ENCODE data around the gene MAD1L1.

MAD1L1 gene

DNA sequence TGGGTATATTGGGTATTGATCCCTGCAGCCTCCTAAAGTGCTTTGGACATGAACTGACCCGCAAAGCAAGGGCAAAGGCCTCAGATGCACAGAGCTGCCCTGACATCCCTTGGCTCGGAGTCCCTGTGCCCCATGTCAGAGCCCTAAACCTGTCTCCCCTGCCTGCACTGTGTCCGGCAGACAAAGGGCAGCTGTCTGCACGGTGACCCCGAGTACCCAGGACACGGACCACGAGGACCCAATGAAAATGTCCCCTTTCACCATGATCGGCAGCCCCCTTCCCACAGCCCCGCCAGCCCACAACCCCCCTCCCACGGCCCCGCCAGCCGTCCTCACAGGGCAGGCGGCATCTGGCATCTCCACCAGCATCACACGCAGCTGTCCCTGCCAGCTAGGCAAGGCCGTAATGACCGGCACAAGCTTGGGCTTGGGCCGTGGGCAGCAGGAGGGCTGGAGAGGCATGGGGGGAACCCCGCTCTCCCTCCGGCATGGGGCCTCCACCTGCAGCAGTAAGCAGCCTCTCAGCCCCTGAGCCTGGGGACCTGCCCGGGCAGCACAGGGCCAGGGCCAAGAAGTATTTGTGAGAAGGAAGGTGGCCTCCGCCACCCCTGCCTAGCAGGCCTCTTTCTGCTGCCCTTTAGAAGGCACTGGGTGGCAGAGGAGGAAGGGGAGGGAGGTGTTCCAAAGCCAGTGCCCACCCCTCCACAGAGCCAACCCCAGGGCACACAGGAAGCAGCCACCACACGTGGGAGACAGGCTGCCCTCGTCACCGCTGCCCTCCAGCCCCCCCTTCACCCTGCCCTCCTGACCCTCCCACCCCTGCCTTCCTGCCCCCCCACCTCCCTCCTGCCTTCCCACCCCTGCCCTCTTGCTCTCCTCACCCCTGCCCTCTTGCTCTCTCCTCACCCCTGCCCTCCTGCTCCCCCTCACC is 19.4 kb upstream of the MAD1L1 start:
- H3K9me3 ChIP-seq (ENCODE audit: control insufficient read depth in 2 of 2, low read length in 2 of 2): no peaks in the 10 kb centered on the region
- H3K4me1 ChIP-seq (ENCODE audit: control insufficient read depth in 2 of 2, insufficient read depth in 2 of 2, low read length in 2 of 2): no peaks in the 10 kb centered on the region
- no peaks in the 10 kb centered on the region for H3K27me3 ChIP-seq (ENCODE audit: control insufficient read depth in 2 of 2, insufficient read depth in 2 of 2, low read length in 2 of 2)
- no peak overlapping the region for H3K27ac ChIP-seq (ENCODE audit: low read depth in 2 of 2, low read length in 2 of 2)
- no peak overlapping the region for H3K9ac ChIP-seq (ENCODE audit: low read depth in 1 of 2, low read length in 2 of 2)
- no peak overlapping the region for H3K4me3 ChIP-seq (ENCODE audit: low read length in 2 of 2)
- peaks cover 8 to 13% of the 10 kb centered on the region in 2 donors for H3K36me3 ChIP-seq (ENCODE audit: control insufficient read depth in 2 of 2, insufficient read depth in 2 of 2, low read length in 2 of 2)

DNA sequence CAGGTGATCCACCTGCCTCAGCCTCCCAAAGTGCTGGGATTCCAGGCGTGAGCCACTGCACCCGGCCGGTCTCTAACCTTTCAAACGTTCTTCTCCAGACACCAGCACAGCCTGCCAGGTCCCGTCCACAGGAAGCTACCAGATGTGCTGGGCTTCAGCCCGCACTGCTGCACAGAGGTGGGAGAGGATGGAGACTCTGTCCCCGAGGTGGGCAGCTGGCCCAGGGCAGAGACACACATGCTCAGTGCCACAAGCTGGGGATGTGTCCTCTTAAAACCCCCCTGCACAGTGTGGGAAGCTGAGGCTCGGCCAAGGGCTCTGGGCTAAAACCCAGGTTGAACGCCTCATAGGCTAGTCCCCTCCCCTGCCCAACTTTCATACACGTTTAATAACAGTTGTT is 18.6 kb upstream of the MAD1L1 start:
- no peak overlapping the region for H3K4me3 ChIP-seq (ENCODE audit: low read length in 2 of 2)
- H3K9me3 ChIP-seq (ENCODE audit: control insufficient read depth in 2 of 2, low read length in 2 of 2): no peaks in the 10 kb centered on the region
- no peak overlapping the region for H3K9ac ChIP-seq (ENCODE audit: low read depth in 1 of 2, low read length in 2 of 2)
- H3K27me3 ChIP-seq (ENCODE audit: control insufficient read depth in 2 of 2, insufficient read depth in 2 of 2, low read length in 2 of 2): no peaks in the 10 kb centered on the region
- peaks cover 8 to 13% of the 10 kb centered on the region in 2 donors for H3K36me3 ChIP-seq (ENCODE audit: control insufficient read depth in 2 of 2, insufficient read depth in 2 of 2, low read length in 2 of 2)
- H3K27ac ChIP-seq (ENCODE audit: low read depth in 2 of 2, low read length in 2 of 2): no peak overlapping the region
- no peaks in the 10 kb centered on the region for H3K4me1 ChIP-seq (ENCODE audit: control insufficient read depth in 2 of 2, insufficient read depth in 2 of 2, low read length in 2 of 2)

GRCh38 chr7:2249744-2250323 is 17.1 kb upstream of the MAD1L1 start:
- H3K9ac ChIP-seq (ENCODE audit: low read depth in 1 of 2, low read length in 2 of 2): no peak overlapping the region
- H3K27me3 ChIP-seq (ENCODE audit: control insufficient read depth in 2 of 2, insufficient read depth in 2 of 2, low read length in 2 of 2): no peaks in the 10 kb centered on the region
- H3K4me1 ChIP-seq (ENCODE audit: control insufficient read depth in 2 of 2, insufficient read depth in 2 of 2, low read length in 2 of 2): no peaks in the 10 kb centered on the region
- no peaks in the 10 kb centered on the region for H3K9me3 ChIP-seq (ENCODE audit: control insufficient read depth in 2 of 2, low read length in 2 of 2)
- peak overlapping the region in 1 of 2 donors; percentile 43 for H3K27ac ChIP-seq (ENCODE audit: low read depth in 2 of 2, low read length in 2 of 2)
- H3K36me3 ChIP-seq (ENCODE audit: control insufficient read depth in 2 of 2, insufficient read depth in 2 of 2, low read length in 2 of 2): peaks cover 1 to 7% of the 10 kb centered on the region in 2 donors
- H3K4me3 ChIP-seq (ENCODE audit: low read length in 2 of 2): no peak overlapping the region

DNA sequence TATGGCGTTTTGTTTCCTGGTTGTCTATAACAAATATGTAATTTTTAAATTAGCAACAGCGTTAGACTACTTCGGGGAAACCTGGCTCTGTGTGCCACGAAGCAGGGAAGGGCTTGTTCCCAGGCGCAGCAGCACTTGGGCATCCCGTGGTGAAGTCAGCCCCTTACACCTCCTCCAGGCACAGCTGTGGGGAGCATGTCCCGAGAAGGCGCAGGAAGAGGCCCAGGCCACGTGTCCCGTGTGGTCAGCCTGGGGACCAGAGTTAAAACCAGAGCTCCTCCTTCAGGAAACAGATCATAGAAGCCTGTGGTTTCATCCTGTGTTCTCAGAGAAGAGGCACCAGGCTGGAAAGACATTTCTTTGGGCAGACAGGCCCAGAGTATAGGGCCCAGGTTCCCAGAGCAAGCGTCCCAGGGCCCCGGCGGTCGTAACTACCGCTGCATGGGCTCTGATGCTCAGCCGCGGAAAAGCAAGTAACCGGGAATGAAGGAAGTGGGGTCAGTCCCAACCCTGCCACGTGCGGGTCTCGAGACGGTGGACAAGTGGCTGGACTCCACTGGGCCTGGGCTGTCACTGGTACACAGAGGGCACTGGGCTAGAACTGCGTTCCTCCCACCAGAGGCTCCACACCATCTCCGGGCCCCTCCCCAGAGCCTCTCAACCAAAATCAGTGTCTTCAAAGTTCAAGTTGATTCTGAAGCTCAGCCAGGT is 16.4 kb upstream of the MAD1L1 start:
- Histone ChIP-seq H3K36me3 (ENCODE audit: control insufficient read depth in 2 of 2, insufficient read depth in 2 of 2, low read length in 2 of 2) (peaks cover under 1 to 1% of the 10 kb centered on the region in 2 donors), H3K9ac (ENCODE audit: low read depth in 1 of 2, low read length in 2 of 2) (no peak overlapping the region), H3K9me3 (ENCODE audit: control insufficient read depth in 2 of 2, low read length in 2 of 2) (no peaks in the 10 kb centered on the region), H3K27ac (ENCODE audit: low read depth in 2 of 2, low read length in 2 of 2) (peak overlapping the region in 1 of 2 donors; percentile 43), H3K4me1 (ENCODE audit: control insufficient read depth in 2 of 2, insufficient read depth in 2 of 2, low read length in 2 of 2) (no peaks in the 10 kb centered on the region), H3K4me3 (ENCODE audit: low read length in 2 of 2) (peak overlapping the region in 1 of 2 donors; percentile 14), H3K27me3 (ENCODE audit: control insufficient read depth in 2 of 2, insufficient read depth in 2 of 2, low read length in 2 of 2) (no peaks in the 10 kb centered on the region)

DNA sequence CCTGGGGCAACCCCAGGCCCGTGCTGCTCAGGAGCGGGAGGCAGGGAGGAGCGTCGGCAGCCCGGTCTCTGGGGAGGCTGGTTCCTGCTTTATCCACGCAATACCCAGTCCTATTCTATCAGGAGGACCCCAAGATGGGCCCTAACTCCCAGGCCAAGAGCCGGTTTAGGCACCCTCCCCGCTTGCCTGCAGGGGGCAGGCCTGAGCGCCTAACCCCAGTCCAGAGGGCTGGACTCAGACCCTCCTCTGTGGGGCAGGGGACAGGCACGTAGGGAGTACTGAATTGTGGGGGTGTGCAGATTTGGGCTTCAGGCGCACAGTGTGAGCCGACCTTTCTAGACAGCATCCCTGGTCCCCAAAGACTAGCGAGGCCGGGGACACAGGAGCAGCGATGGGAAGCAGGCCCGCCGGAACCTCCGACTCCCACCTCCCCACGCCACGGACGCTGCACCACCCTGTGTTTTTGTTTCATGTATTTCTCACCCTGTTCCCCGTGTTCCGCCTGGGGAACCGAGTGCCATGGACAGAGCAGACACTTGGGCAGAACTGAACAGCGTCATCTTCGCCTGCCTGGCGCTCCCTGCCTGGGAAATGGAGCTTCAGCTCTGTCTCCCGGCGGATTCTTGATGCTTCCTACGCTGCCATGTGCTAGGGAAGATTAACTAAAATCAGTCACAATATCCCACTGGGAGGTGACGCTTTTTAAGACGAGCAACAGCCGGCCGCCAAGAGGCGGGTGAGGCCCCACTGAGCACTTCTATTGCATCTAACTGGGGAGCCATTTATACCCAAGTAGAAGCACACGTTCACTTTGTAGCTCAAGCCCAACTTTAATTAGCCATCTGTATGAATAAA is 14.6 kb upstream of the MAD1L1 start:
- H3K4me3 ChIP-seq (ENCODE audit: low read length in 2 of 2): no peak overlapping the region
- H3K36me3 ChIP-seq (ENCODE audit: control insufficient read depth in 2 of 2, insufficient read depth in 2 of 2, low read length in 2 of 2): peaks cover 0 to 1% of the 10 kb centered on the region in 2 donors
- no peaks in the 10 kb centered on the region for H3K27me3 ChIP-seq (ENCODE audit: control insufficient read depth in 2 of 2, insufficient read depth in 2 of 2, low read length in 2 of 2)
- H3K4me1 ChIP-seq (ENCODE audit: control insufficient read depth in 2 of 2, insufficient read depth in 2 of 2, low read length in 2 of 2): peaks cover 7% of the 10 kb centered on the region in 2 donors
- no peaks in the 10 kb centered on the region for H3K9me3 ChIP-seq (ENCODE audit: control insufficient read depth in 2 of 2, low read length in 2 of 2)
- H3K27ac ChIP-seq (ENCODE audit: low read depth in 2 of 2, low read length in 2 of 2): no peak overlapping the region
- no peak overlapping the region for H3K9ac ChIP-seq (ENCODE audit: low read depth in 1 of 2, low read length in 2 of 2)

GRCh38 chr7:2245883-2246675 is 13.3 kb upstream of the MAD1L1 start:
- Histone ChIP-seq H3K36me3 (ENCODE audit: control insufficient read depth in 2 of 2, insufficient read depth in 2 of 2, low read length in 2 of 2) (peaks cover 0 to 1% of the 10 kb centered on the region in 2 donors), H3K9ac (ENCODE audit: low read depth in 1 of 2, low read length in 2 of 2) (no peak overlapping the region), H3K4me3 (ENCODE audit: low read length in 2 of 2) (no peak overlapping the region), H3K4me1 (ENCODE audit: control insufficient read depth in 2 of 2, insufficient read depth in 2 of 2, low read length in 2 of 2) (peaks cover 7 to 12% of the 10 kb centered on the region in 2 donors), H3K9me3 (ENCODE audit: control insufficient read depth in 2 of 2, low read length in 2 of 2) (no peaks in the 10 kb centered on the region), H3K27ac (ENCODE audit: low read depth in 2 of 2, low read length in 2 of 2) (no peak overlapping the region), H3K27me3 (ENCODE audit: control insufficient read depth in 2 of 2, insufficient read depth in 2 of 2, low read length in 2 of 2) (no peaks in the 10 kb centered on the region)

- Histone ChIP-seq H3K4me3 (ENCODE audit: low read length in 2 of 2) (no peak overlapping the region), H3K9me3 (ENCODE audit: control insufficient read depth in 2 of 2, low read length in 2 of 2) (no peaks in the 10 kb centered on the region), H3K27me3 (ENCODE audit: control insufficient read depth in 2 of 2, insufficient read depth in 2 of 2, low read length in 2 of 2) (no peaks in the 10 kb centered on the region), H3K4me1 (ENCODE audit: control insufficient read depth in 2 of 2, insufficient read depth in 2 of 2, low read length in 2 of 2) (peaks cover 7 to 17% of the 10 kb centered on the region in 2 donors), H3K36me3 (ENCODE audit: control insufficient read depth in 2 of 2, insufficient read depth in 2 of 2, low read length in 2 of 2) (no peaks in the 10 kb centered on the region), H3K27ac (ENCODE audit: low read depth in 2 of 2, low read length in 2 of 2) (no peak overlapping the region), H3K9ac (ENCODE audit: low read depth in 1 of 2, low read length in 2 of 2) (no peak overlapping the region)
Observed at GRCh38 chr7:2244404-2244995, 11.8 kb upstream of the MAD1L1 start.

GRCh38 chr7:2243458-2243857 is 10.7 kb upstream of the MAD1L1 start:
- Histone ChIP-seq H3K9ac (ENCODE audit: low read depth in 1 of 2, low read length in 2 of 2) (no peak overlapping the region), H3K27ac (ENCODE audit: low read depth in 2 of 2, low read length in 2 of 2) (no peak overlapping the region), H3K27me3 (ENCODE audit: control insufficient read depth in 2 of 2, insufficient read depth in 2 of 2, low read length in 2 of 2) (no peaks in the 10 kb centered on the region), H3K4me3 (ENCODE audit: low read length in 2 of 2) (no peak overlapping the region), H3K4me1 (ENCODE audit: control insufficient read depth in 2 of 2, insufficient read depth in 2 of 2, low read length in 2 of 2) (peaks cover 7 to 17% of the 10 kb centered on the region in 2 donors), H3K9me3 (ENCODE audit: control insufficient read depth in 2 of 2, low read length in 2 of 2) (no peaks in the 10 kb centered on the region), H3K36me3 (ENCODE audit: control insufficient read depth in 2 of 2, insufficient read depth in 2 of 2, low read length in 2 of 2) (peaks cover 5% of the 10 kb centered on the region in 2 donors)

Measured in mucosa of rectum (tissue), 2 donors.